Bronchial epithelial cell (primary cell): ENCODE data around the gene API5. TPM values are rescaled to one million over a fixed set of nuclear protein-coding genes. Genes with fewer than 3 reads are reported as not detected.
A peak's percentile ranks its signal among the peaks of the same experiment; 100 is the strongest.
"Not testable (repeated sequence)": the region's sequence is repeated elsewhere in the genome, so short reads cannot be mapped to it uniquely, and the experiment has no call there.

ENCODE experiments used
- DNase-seq: peaks from one replicate; pipeline ENCODE4 v3.0.0-alpha.2; 2010; ENCODE audit warnings: low read depth
- FAIRE-seq: peaks from 2 replicates; lab custom pipeline; 2011; peaks lifted over from hg19 to GRCh38; lab: Jason Lieb, UNC
- H3K27me3 ChIP-seq: 2 replicates; pipeline ENCODE4 v1.5.1; 2011; ENCODE audit warnings: low read length; ENCODE audit not compliant: control insufficient read depth, insufficient read depth
- H3K36me3 ChIP-seq: 2 replicates; pipeline ENCODE4 v1.5.1; 2011; ENCODE audit warnings: low read length; ENCODE audit not compliant: control insufficient read depth, insufficient read depth
- H3K4me3 ChIP-seq: 2 replicates; pipeline ENCODE4 v1.5.1; 2011; ENCODE audit warnings: mild to moderate bottlenecking, low read depth, low read length, control low read depth
- total RNA-seq: library from RNA; depleted of rRNA; stranded (reverse); fragments of >200 nt; gene quantifications from 2 replicates; pipeline ENCODE4 v1.2.1, GENCODE V29; 2014
- TF ChIP-seq, protein P1 (sequence below): IDR thresholded peaks from 2 replicates; pipeline ENCODE4 v1.5.1; 2011; ENCODE audit warnings: mild to moderate bottlenecking, moderate library complexity, low read length, control low read depth, inconsistent platforms; ENCODE audit not compliant: insufficient read depth, severe bottlenecking

API5 gene
- total RNA-seq, 1 donor from 2014 or later = 72.9 TPM

DNA sequence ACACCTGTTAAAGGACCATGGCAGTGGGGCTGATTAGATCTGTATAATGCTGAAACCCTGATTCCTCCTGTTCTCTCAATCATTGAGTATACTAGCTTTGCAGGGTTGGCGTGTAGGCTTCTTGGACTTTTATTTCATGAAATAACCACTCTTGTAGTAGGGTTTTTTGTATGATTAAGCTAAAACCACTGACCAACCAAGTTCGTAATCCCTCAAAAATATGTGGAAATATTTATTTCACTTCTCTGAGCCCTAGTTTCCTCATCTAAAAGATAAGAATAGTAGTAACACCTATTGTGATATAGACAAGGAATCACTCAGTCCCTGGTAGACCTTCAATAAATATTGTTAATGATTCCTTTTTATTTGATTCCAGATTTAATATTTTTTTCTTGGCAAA is 4.2 kb downstream of the API5 start:
- no peak overlapping the region for H3K4me3 ChIP-seq
- DNase-seq (no peak), FAIRE-seq (no peak)
- TF ChIP-seq, protein P1, sequence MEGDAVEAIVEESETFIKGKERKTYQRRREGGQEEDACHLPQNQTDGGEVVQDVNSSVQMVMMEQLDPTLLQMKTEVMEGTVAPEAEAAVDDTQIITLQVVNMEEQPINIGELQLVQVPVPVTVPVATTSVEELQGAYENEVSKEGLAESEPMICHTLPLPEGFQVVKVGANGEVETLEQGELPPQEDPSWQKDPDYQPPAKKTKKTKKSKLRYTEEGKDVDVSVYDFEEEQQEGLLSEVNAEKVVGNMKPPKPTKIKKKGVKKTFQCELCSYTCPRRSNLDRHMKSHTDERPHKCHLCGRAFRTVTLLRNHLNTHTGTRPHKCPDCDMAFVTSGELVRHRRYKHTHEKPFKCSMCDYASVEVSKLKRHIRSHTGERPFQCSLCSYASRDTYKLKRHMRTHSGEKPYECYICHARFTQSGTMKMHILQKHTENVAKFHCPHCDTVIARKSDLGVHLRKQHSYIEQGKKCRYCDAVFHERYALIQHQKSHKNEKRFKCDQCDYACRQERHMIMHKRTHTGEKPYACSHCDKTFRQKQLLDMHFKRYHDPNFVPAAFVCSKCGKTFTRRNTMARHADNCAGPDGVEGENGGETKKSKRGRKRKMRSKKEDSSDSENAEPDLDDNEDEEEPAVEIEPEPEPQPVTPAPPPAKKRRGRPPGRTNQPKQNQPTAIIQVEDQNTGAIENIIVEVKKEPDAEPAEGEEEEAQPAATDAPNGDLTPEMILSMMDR = no peak
- no peaks in the 10 kb centered on the region for H3K27me3 ChIP-seq
- H3K36me3 ChIP-seq = peaks cover 3% of the 10 kb centered on the region

DNA sequence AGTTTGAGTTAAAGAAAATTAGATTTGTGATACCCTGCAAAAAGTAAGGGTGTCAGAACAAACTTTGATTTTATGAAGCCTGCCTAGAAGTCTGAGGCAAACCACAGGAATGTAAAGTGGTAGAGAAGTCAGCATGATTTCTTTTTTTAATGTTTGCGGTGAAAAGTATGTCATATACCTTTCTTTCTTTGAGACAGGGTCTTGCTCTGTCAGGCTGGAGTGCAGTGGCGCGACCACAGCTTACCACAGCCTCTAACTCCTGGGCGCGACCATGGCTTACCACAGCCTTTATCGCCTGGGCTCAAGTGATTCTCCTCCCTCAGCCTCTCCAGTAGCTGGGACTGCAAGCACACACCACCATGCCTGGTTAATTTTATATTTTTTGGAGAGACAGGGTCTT is 4.7 kb downstream of the API5 start:
- TF ChIP-seq, protein P1 = no peak
- Histone ChIP-seq H3K4me3 (no peak overlapping the region), H3K36me3 (peaks cover 3% of the 10 kb centered on the region), H3K27me3 (no peaks in the 10 kb centered on the region)
- no peak for FAIRE-seq
- peak; percentile 12 for DNase-seq

DNA sequence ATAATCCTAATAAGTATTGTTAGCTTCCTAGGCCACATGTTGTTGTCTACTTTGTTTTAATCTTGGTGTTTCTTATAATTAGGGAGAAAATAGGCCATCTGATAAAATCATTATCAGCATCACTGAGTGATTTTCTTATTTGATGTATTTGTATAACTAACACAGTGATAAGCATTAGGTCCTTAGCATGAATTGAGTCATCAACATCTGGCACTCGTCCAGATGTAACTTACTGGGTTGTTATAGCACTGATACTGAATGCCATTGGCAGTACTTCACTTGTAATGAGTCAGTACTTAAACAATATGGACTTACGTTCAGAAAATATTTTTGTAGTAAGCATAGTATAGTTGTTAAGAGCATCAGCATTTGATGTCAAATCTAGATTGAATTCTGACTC is 16.2 kb downstream of the API5 start:
- Histone ChIP-seq H3K27me3 (no peaks in the 10 kb centered on the region), H3K36me3 (peaks cover 15% of the 10 kb centered on the region), H3K4me3 (no peak overlapping the region)
- DNase-seq (peak; percentile 98), FAIRE-seq (no peak)
- TF ChIP-seq, protein P1 = no peak

DNA sequence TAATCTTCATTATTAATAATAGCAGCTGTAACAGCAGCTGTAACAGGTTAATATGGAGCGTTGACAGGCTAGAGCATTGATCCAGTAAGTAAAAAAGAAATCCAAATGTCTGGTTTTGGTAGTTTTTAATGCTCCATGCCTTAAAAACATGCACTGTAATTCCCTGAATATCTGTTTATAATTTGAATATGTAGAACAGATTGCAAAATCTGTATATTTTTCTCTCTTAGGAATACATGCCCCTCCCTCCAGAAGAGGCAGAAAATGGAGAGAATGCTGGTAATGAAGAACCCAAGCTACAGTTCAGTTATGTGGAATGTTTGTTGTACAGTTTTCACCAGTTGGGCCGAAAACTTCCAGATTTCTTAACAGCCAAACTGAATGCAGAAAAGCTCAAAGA is 16.7 kb downstream of the API5 start:
- TF ChIP-seq, protein P1 = no peak
- peaks cover 14% of the 10 kb centered on the region for H3K36me3 ChIP-seq
- FAIRE-seq = no peak
- no peak overlapping the region for H3K4me3 ChIP-seq
- no peak for DNase-seq
- no peaks in the 10 kb centered on the region for H3K27me3 ChIP-seq

DNA sequence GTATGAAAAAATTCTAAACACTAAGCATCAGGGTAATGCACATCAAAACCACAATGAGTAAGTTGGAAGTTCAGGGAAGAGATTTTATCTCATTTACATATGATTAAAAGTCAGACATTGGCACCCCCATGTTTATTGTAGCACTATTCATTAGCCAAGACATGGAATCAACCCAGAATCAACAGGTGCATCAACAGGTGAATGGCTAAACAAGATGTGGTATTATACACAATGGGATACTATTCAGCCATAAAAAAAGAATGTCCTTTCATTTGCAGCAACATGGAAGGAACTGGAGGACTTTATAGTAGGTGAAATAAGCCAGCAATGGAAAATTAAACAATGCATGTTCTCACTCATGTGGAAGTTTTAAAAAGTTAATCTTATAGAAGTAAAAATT is 29.4 kb downstream of the API5 start:
- FAIRE-seq = no peak
- H3K27me3 ChIP-seq = no peaks in the 10 kb centered on the region
- H3K4me3 ChIP-seq = no peak overlapping the region
- peaks cover 11% of the 10 kb centered on the region for H3K36me3 ChIP-seq
- DNase-seq = no peak
- TF ChIP-seq, protein P1 = no peak

DNA sequence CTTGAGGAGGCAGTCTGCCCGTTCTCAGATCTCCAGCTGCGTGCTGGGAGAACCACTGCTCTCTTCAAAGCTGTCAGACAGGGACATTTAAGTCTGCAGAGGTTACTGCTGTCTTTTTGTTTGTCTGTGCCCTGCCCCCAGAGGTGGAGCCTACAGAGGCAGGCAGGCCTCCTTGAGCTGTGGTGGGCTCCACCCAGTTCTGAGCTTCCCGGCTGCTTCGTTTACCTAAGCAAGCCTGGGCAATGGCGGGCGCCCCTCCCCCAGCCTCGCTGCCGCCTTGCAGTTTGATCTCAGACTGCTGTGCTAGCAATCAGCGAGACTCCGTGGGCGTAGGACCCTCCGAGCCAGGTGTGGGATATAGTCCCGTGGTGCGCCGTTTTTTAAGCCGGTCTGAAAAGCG is 39.6 kb downstream of the API5 start:
- DNase-seq, FAIRE-seq, H3K27me3 ChIP-seq, H3K4me3 ChIP-seq, H3K36me3 ChIP-seq: not testable (repeated sequence)
